GM18873 (cell line): ENCODE data around the gene TMPRSS15.
"Not testable (repeated sequence)": the region's sequence is repeated elsewhere in the genome, so short reads cannot be mapped to it uniquely, and the experiment has no call there.

Experiments
- ATAC-seq: cut with Tn5 transposase; IDR thresholded peaks from one replicate; pipeline ENCODE4 v1.9.1; 2021; ENCODE audit warnings: mild to moderate bottlenecking, moderate library complexity, moderate number of reproducible peaks; ENCODE audit not compliant: unreplicated experiment, low FRiP score

Gene TMPRSS15

GRCh38 chr21:18403735-18404450 lies at the start of gene TMPRSS15:
Gene TMPRSS15, minus strand, starts transcription at chr21:18403785. Its CDS starts 163 bp downstream, at chr21:18403622.
- ATAC-seq = no peak

- ATAC-seq = no peak
Measured at GRCh38 chr21:18451670-18452069, 48.1 kb upstream of the TMPRSS15 start.

GRCh38 chr21:18449605-18450550 lies 46.3 kb upstream of the TMPRSS15 start:
- ATAC-seq = no peak

- no peak for ATAC-seq
Measured at GRCh38 chr21:18443701-18444100, 40.1 kb upstream of the TMPRSS15 start.

- ATAC-seq = no peak
Measured at GRCh38 chr21:18443085-18443484, 39.5 kb upstream of the TMPRSS15 start.

- ATAC-seq = no peak
Measured at GRCh38 chr21:18430341-18430740, 26.8 kb upstream of the TMPRSS15 start.

GRCh38 chr21:18424276-18424675 lies 20.7 kb upstream of the TMPRSS15 start:
- no peak for ATAC-seq

GRCh38 chr21:18417141-18417790 lies 13.7 kb upstream of the TMPRSS15 start:
- no peak for ATAC-seq

GRCh38 chr21:18411565-18411964 lies 8.0 kb upstream of the TMPRSS15 start:
- no peak for ATAC-seq

GRCh38 chr21:18409579-18409978 lies 6.0 kb upstream of the TMPRSS15 start:
- no peak for ATAC-seq

- no peak for ATAC-seq
Measured at GRCh38 chr21:18398843-18399242, 4.7 kb downstream of the TMPRSS15 start.

GRCh38 chr21:18387994-18388393 lies 15.6 kb downstream of the TMPRSS15 start:
- ATAC-seq = no peak

- no peak for ATAC-seq
Measured at GRCh38 chr21:18384771-18385170, 18.8 kb downstream of the TMPRSS15 start.

- ATAC-seq = not testable (repeated sequence)
Measured at GRCh38 chr21:18382934-18383619, 20.5 kb downstream of the TMPRSS15 start.

GRCh38 chr21:18382141-18382540 lies 21.4 kb downstream of the TMPRSS15 start:
- no peak for ATAC-seq

- no peak for ATAC-seq
Measured at GRCh38 chr21:18373606-18374005, 30.0 kb downstream of the TMPRSS15 start.

GRCh38 chr21:18370301-18370700 lies 33.3 kb downstream of the TMPRSS15 start:
- ATAC-seq = no peak

- no peak for ATAC-seq
Measured at GRCh38 chr21:18369115-18369514, 34.5 kb downstream of the TMPRSS15 start.

- ATAC-seq = no peak
Measured at GRCh38 chr21:18368205-18368604, 35.4 kb downstream of the TMPRSS15 start.

GRCh38 chr21:18356801-18357200 lies 46.8 kb downstream of the TMPRSS15 start:
- ATAC-seq = no peak
